GM21526 (cell line): Measurements from ENCODE around the gene ZDHHC1.

ENCODE experiments used
- ATAC-seq: cut with Tn5 transposase; IDR thresholded peaks from one replicate; pipeline ENCODE4 v1.9.1; 2021; ENCODE audit warnings: moderate library complexity; ENCODE audit not compliant: unreplicated experiment, low FRiP score

ZDHHC1 gene

GRCh38 chr16:67449336-67449735 lies 33.1 kb upstream of the ZDHHC1 start:
- ATAC-seq: no peak

GRCh38 chr16:67448580-67448979 lies 32.3 kb upstream of the ZDHHC1 start:
- no peak for ATAC-seq

GRCh38 chr16:67447508-67448076 lies 31.3 kb upstream of the ZDHHC1 start:
- no peak for ATAC-seq

GRCh38 chr16:67446968-67447507 lies 30.8 kb upstream of the ZDHHC1 start:
- ATAC-seq: no peak

- ATAC-seq: no peak
Observed at GRCh38 chr16:67445913-67446907, 29.9 kb upstream of the ZDHHC1 start.

- no peak for ATAC-seq
Observed at GRCh38 chr16:67445441-67445912, 29.2 kb upstream of the ZDHHC1 start.

- ATAC-seq: no peak
Observed at GRCh38 chr16:67445126-67445426, 28.8 kb upstream of the ZDHHC1 start.

GRCh38 chr16:67444259-67445125 lies 28.2 kb upstream of the ZDHHC1 start:
- no peak for ATAC-seq

GRCh38 chr16:67443265-67443664 lies 27.0 kb upstream of the ZDHHC1 start:
- no peak for ATAC-seq

GRCh38 chr16:67442581-67443255 lies 26.4 kb upstream of the ZDHHC1 start:
- ATAC-seq: no peak

GRCh38 chr16:67441907-67442306 lies 25.6 kb upstream of the ZDHHC1 start:
- no peak for ATAC-seq

GRCh38 chr16:67441271-67441753 lies 25.0 kb upstream of the ZDHHC1 start:
- ATAC-seq: no peak

- ATAC-seq: no peak
Observed at GRCh38 chr16:67438824-67439393, 22.6 kb upstream of the ZDHHC1 start.

- no peak for ATAC-seq
Observed at GRCh38 chr16:67438098-67438791, 22.0 kb upstream of the ZDHHC1 start.

- ATAC-seq: no peak
Observed at GRCh38 chr16:67437513-67437912, 21.2 kb upstream of the ZDHHC1 start.

- no peak for ATAC-seq
Observed at GRCh38 chr16:67436640-67437193, 20.4 kb upstream of the ZDHHC1 start.

- no peak for ATAC-seq
Observed at GRCh38 chr16:67435758-67436164, 19.5 kb upstream of the ZDHHC1 start.

- ATAC-seq: no peak
Observed at GRCh38 chr16:67433131-67433719, 16.9 kb upstream of the ZDHHC1 start.
